Stimulated activated CD8-positive, alpha-beta memory T cell treated with anti-CD3 and anti-CD28 coated beads, Interleukin-7, amount 100 ng/mL, for 1 hour (primary cell): ENCODE measurements around the gene ARAP1.

Experiments used
- DNase-seq, 2 donors: peaks; one replicate each; pipeline ENCODE4 v3.0.0-alpha.2; 2020; ENCODE audit warnings: low read depth in 2 of 2

Gene ARAP1

DNA sequence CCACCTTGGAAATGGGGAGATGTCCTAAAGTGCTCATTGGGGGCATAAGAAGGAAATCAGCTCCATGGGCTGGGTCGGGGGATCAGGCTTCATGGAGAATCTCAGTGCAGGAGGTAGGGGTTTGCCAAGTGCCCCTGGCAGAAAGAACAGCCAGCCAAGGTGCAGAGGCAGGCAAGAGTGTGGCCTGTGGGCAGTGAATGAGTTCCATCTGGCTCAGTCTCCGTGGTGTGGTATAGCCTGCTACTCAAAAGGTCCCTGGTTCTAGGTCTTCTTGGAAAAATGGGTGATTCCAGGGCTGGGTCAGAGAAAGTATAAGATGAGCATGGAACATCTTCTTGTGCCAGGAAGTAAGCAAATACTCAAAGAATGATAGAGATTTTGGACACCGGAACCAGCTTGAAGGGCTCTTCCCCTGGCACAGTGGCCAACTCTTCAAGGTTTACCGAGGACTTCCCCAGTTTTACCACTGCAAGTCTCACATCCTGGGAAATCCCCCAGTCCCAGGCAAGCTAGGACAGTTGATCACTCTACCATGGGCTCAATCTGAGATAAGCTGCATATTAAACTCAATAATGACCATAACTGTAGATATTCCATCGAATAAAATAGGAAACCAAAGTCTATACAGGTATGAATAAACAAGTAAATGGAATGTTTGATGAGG, 10.6 kb upstream of the ARAP1 start:
- no peak for DNase-seq

DNA sequence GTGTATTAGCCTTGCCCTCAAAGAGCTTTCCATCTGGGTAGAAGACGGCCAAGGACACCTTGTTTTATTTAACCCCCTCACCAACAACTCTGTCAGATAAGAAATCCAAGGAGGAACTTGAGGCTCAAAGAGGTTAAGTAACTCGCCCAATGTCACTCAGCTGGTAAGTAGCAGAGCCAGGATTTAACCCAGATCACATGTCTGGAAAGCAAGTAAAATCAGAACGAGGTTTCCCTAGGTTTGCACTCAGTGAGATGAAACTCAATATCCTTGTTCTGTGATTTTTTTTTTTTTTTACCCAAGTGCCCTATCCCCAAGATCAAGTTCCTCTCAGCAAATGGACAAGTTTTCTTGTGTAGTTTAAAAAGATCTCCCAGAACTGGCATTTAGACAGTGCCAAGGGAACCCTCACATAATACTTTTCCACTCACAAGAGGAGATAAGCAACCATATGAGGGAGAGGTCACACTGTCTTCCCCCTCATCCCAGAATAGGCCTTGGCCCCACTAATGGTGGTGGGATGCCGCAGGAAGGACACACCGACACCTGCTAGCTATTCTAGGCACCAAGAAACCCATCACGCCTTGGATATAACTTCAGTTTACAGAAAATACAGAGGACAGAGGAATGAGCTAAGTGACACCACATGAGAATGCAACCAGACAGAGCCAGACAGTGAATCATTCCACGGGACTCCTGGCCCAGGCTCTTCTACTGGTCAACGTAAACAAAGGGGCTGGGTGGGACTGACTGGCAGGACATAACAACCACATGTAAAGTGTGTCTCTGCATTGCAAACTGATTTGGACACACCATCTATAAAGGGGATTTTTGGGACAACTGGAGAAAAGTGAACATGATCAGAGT, 8.6 kb upstream of the ARAP1 start:
- no peak for DNase-seq

DNA sequence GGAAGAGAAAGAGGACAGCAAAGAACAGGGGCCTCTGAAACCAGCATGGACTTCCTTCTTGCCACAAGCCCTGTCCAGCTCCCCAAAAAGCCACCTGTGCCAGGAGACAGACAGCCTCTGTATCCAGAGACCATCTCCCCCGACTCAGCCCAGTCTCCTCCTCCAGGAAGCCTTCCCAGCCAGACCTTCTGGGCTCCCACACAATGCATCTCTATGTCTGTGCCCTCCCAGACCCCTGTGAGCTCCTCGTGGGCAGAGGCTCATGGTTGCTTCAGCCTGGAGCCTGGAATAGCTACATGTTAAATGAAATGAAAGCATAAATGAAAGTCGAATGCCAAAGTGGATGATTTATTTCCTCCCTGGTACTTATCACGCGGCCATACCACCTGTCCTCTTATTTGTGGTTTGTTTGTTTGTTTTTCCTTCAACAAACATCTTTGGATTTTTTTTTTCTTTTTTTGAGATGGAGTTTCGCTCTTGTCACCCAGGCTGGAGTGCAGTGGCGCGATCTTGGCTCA, 7.3 kb upstream of the ARAP1 start:
- DNase-seq: no peak

DNA sequence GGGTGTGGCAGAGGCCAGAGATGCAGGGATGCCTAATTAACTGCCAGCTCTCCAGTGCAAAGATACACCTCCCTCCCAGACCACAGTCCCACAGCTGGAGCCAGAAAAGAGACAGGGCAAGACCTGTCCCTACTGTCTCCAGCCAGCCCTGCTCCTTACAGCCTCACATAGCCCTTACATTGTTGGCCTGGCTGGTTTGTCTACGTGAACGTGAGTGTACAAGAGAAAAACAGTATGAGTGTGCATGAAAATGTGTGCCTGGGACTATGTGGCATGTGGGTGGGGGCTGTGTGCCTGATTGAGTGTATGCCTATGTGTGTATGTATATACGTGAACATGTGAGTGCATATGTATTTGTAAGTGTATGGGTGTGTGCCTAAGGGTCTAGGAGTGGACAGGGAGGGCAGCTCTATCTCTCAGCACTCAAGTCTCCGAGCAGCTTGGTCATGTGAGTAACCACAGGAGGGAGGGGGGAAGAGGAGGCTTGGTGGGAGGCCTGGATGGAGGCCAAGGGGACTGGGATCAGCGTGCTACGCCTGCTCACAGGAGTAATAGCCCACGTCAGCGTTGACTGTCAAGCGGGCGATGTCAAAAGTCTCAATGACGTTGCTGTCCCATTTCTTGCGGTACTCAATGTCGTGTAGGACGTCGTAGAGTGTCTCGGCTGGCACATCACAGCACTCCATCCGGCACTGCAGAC, 6.6 kb upstream of the ARAP1 start:
- DNase-seq: no peak

DNA sequence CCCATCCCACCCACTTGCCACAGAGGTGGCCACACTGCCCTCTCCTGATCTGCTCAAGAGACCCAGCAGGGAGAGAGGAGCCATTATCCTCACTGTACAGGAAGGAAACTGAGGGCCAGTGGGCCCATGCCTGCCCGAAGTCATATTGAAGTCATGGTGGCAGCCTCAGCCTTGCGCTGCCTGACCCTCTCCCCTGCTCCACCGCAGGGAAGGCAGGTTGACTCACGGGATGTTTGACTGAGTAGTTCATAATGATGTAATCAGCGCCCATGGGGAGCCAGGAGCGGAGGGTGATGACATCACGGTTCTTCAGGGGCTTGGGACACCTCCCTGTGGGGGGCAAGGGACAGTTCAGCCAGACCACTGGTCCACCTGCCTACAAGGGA, 6.1 kb upstream of the ARAP1 start:
- no peak for DNase-seq

DNA sequence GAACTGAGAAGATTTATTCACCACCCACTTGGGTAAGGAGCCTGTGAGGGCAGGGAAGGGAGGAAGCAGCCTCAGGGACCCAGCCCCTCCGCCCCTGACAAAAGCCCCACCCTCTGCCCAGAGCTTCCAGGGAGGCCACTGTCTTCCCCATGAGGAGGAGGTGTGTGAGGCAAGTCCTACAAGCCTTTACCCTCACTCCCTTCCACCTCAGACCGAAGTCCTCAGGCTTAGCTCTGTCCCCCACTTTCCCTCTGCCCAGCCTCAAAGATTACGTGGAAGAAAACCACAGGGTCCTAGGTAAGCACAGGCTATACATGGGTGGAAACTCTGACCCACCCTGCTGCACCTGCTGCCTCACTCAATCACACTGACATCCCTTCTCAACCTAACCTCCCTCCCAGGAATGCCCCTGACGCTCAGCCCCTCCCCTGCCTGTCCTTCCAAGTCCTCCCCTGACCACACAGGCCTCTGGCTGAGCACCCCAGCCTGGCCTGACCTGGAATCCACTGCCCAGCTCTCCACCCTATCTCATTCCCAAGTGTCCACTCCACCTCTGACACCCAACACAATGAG, 3.6 kb upstream of the ARAP1 start:
- DNase-seq: no peak

DNA sequence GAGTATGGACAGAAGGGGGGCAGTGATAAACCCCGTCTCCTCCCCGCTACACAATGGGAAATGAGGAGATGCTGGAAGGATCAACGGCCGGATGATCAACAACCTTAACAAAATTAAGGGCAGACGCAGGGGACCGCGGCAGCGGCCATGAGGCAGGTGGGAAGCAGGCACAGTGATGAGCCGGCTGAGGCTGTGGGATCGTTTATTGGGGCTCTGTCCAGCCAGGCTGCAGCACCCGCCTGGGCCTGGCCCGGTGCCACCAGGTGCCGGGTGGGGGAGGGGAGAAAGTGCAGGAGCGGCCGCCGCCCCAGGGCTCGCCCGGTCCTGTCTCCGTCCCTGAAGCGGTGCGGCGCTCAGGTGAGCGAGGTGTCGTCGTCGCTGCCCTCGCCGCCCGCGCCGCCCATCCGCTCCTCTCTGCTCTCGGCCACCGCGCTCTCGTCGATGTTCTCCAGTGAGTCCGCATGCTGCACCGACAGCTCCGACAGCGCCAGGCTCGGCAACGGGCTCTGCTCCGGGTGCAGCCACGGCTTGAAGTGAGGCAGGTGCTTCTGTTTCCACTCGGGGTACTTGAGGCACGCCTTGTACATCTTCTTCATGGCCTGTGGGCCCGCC, 2.4 kb upstream of the ARAP1 start:
- no peak for DNase-seq

DNA sequence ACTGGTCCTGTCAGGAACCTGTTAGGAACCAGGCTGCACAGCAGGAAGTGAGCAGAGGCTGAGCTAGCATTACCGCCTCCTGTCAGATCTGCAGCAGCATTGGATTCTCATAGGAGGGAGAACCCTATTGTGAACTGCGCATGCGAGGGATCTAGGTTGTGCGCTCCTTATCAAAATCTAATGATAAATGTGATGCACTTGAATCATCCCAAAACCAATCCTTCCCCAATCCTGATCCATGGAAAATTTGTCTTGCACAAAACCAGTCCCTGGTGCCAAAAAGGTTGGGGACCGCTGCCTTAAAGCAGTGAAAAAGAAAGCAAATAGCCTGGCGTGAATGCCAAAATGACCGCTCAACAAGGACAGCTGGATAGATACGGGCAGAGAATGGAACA, 1.9 kb upstream of the ARAP1 start:
- no peak for DNase-seq

DNA sequence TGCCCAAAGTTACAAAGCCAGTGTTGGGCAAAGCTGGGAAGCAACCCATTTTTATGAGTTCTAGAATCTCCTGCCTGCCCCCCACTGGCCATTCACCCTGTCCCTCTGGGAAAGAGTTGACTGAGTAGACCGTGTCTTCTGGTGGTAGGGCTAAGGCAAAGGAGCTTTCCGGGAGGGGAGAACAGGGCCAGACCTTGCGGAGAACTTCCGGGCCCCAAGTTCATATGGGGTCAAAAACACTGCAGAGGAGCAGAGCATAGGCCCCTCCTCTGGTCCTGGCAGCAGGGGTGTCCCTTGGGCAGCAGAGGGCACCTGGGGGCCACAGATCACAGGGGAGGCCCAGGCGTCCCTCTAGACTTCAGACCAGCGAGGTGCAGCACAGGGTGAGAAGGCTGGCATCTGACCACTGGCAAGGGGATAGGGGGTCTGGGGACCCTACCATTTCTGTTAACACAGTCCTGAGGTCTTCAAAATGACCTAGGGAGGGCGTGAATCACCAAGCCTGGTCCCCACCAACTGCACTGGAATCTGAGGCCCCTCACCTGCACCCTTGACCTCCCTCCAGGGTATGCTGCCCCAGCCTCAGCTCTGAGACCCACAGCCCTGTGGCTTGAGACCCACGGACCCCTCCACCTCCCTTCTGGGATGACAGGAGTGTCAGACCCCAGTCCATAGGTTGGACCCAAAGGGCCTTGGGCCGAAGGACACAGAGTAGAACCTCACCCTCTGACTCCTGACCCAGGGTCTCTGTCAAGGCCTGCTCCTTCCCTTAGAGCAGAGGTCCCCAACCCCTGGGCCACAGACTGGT, 1.3 kb upstream of the ARAP1 start:
- DNase-seq: no peak

DNA sequence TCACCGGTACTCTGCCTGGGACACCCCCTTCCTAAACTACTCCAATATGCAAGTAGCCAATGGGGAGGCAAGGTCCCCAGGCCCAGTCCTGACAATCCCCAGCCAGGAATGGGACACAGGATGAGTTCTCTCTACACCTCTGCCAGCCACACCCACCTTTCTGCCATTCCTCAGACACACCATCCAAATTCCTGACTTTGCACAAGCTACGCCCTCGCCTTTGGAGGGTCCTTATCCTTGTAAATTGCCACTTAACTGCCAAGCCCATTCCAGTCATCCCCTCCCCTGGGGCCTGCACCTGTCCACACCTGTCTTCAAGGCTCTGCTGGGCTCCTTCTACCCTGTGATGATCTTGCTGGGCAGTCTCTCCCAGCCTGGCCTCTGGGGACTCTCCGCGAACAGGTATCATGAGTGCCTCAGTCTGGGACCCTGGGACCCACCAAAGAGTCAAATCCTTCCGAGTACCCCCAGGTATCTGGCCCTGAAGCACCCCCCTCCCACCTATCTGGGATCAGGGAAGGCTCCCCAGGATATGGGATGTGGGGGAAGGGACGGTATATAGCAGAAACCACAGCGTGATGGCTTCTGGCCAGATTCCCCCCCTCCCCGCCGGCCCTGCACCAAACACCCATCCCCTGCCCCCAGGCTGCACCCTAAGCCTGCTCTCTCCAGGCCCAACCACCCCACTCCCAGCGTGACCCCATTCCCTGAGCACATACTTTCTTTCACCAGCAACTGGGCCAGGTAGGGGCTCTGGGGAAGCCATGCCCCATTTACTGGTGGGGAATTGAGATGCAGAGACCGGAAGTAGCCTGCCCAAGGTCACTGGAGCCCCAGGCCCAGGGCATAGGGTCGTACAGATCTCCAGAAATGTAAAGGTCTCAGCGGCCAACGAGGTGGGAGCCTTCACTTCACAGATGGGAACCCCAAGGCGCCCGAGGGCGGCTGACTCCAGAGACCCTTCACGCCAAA, 806 bp downstream of the ARAP1 start:
- DNase-seq: no peak

DNA sequence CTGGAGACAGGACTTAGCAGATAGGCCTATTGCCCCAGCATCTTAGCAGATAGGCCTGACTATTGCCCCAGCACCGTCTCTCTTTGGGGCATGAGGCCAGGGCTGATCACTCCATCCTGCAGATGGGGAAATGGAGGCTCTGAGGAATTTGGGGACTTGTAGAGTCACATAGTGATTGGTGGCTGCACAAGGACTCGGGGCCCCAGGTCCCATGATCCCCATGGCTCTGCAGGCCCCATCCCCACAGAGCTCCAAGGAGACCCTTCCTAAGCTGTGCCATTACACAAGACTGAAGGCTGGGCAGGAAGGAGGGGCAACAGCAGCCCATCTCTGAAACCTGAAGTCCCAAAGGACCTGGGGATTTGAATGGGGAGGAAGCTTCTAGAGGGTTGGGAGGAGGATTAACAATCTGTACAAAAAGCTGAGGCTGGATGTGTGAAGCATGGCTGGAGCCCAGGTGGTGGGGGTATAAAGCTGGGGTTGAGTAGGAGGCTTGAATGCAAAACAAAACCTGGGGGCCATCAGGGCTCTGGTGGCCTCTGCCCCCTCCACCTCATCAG, 1.6 kb downstream of the ARAP1 start:
- DNase-seq: no peak

DNA sequence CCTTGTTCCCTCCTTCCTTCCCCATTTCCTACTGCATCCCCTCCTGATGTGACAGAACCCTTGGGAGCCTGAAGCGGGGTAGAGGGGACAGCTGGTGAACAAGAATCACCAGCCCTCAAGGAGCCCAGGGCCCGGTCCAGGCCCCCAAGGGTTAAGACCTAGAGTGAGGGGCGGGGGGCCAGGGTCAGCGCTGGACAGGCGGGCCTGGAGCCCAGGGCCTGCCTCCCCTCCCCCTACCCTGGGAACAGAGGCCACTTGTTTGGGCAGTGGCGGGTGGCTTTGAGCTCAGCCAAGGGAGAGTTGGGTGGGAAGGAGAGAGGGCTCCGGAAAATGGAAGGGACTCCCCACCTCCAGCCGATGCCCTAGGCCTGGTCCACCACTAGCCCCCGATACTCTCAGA, 2.1 kb downstream of the ARAP1 start:
- DNase-seq: no peak

DNA sequence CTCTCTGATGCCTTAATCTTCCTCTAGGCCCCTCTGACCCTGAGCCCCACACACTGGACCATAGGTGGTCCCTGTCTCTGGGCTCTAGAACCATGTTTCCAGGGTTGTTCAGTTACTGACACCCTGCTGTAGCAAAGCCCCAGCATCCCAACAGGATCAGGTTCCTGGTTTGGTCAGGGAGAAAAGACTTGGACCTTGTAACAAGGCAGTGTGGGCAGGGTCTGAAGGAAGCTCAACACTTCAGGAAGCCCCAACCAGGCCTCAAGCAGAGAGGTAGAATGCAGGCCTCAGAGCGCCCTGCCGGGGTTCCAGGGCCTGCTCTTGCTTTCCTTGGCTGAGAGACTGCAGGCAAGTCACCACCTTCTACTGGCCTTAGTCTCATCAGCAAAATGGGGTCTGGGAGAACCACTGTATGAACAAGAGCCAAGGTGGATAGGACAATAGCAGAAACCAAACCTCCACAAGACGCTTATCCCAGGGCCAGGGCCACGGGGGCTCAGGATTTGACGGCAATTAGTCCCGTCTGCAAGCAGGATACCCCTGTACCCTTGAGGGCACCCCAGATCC, 4.8 kb downstream of the ARAP1 start:
- no peak for DNase-seq

DNA sequence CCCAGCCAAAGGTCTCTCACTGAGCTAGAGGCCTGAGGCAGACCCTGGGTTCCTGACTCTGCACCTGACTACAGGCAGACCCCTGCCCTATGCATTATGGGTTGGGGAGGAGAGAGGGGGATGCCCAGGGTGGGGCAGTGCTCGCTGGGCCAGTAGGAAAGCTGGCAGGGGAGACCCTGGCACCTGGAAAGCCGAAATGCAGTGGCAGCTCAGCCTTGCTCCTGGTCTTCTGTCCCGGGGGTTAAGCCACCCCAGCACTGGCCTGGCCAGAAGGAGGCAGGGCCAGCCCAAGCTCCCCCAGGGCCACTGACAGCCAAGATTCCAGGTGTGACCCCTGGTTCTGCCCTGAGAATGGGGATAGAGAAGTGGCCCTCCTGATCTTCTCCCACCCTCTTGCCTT, 5.4 kb downstream of the ARAP1 start:
- no peak for DNase-seq

DNA sequence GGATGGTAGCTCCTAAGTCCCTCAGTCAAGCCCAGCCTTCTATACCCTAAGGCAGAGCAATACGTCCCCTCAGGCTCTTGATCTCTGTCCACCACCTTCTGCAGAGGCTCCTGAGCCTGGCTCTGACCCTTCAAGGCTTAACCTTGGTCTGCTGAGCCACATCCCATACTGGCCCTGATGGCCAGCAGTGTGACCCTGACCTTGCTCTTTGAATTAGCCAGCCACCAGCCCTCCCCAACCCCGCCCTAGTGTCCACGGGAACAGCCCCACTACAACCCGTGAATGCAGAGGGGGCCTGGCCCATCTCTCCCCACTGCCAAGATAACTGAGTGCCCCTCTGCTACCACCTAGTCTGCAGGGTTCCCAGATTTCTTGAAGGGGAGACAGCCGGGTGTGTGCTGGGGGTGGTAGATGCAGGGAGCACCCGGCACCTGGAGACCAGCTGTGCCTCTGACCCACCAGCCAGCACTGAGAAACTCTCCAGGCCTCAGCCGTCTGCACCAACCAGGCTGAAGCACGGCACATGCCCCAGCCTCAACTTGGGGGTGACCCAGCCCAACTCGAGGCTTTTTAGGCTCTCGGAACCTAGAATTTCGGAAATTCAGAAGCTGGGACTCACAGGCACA, 6.2 kb downstream of the ARAP1 start:
- no peak for DNase-seq

DNA sequence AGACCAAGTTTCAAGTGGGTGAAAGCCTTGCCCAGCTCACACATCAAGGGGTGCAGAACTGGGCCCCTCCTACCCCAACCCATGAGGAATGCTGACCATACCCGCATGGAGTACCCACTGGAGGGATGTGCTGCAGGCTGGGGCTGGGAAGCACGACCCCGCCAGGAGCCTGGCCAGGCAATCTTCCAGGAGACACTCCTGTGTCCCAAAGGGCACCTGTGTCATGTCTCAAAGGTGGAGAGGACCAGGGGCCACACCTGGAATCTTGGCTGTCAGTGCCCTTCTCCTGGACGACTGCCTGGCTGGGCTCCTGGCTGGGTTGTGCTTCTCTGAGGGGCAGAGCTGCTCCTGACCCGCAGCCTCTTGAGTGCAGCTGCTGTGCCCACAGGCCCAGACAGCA, 6.7 kb downstream of the ARAP1 start:
- DNase-seq: no peak

DNA sequence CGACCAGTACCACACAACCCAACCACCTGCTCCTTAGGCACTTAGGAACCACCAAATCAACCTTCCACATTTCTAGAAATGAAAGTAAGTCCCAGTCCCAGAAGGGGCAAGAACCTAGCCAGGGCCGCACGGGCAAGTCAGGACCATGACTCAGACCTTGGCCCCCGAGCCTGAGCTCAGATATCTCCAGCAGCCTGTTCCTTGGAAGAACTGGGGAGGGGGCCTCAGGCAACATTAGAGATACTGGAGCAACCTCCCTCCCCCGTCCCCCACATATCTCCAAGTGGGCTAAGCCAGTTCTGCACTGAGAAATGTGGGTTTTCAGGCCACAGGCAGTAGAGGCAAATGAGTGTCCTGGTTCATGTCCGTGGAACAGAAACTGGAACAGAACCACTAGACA, 7.7 kb downstream of the ARAP1 start:
- DNase-seq: no peak

DNA sequence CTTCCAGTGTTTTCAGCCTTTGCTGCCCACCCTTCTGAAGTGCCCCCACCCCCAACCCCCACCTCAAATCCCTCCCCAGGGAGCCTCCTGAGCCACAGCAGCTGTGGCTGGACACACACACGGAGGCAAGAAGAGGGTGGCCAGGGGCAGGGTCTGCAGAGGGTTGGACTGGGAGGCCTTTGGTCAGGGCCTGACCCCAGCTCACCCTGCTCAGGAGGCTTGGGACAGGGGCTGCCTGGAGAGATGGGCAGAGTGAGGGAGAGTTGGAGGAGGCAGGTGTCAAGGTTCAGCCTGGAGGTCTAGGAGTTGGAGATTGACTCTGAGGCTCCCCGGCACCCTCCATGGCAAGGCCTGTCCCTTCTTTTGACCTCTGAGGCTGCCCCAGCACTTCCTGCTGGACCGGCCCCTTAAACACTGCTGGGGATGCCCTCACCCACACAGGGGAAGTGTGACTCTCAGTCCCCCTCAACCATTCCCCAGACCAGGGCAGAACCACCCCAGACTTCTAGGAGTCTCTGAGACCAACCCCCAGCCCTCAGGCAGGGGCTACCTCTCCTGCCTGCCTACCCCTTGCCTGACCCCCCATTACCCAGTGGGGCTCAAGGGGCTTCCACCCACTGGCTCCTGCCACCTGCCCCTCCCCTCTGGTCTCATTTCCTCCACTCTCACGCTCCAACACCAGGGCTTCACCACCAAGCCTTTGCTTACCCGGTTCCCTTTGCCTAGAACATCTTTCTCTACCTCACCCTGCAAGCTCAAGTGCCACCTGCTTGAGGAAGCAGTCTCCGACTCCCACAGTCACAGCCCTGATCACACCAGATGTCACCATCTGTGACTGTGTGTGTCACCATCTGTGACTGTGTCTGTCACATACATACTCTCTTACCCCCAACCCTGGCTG, 8.6 kb downstream of the ARAP1 start:
- DNase-seq: no peak
